ENCODE measurements around the gene RAB22A. TPM values are rescaled to one million over a fixed set of nuclear protein-coding genes. Genes with fewer than 3 reads are reported as not detected.

The RAB22A gene
- total and polyA plus RNA-seq, 2 donors = 7.3 to 9.5 TPM

DNA sequence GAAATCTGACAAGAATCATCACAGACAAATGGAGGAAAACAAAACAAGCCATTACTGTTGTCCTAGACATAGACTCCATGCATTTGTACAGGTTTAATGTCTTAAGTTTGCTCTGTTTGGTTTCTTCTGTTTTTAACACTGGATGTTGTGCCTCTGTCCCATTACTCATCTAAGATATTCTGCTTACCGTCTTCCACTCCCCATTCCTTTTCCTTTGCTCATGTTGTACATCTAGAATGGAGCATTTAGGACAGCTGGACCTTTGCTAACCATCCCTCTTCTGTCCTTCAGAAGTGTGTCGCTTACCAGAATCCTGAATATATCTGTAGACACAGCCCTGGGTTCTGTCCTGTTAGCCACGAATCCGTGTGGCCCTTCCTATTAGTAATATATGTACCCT is 35.2 kb downstream of the RAB22A start:
- H3K36me3 ChIP-seq (ENCODE audit: control insufficient read depth in 2 of 2, insufficient read depth in 2 of 2, low read length in 1 of 2) = peaks cover 18 to 22% of the 10 kb centered on the region in 2 donors
- no peak overlapping the region for H3K27ac ChIP-seq (ENCODE audit: low read depth in 1 of 2, low read length in 1 of 2)
- no peak overlapping the region for H3K4me3 ChIP-seq (ENCODE audit: low read length in 2 of 2)
- WGBS = 98% methylated on average over 4 of the region's 4 CpGs
- H3K27me3 ChIP-seq (ENCODE audit: control insufficient read depth in 2 of 2, insufficient read depth in 1 of 2, low read length in 1 of 2) = no peaks in the 10 kb centered on the region
- no peak for DNase-seq (ENCODE audit: low read depth in 6 of 9, low spot score in 9 of 9)
- H3K9me3 ChIP-seq (ENCODE audit: control insufficient read depth in 2 of 2, insufficient read depth in 1 of 2, low read length in 1 of 2) = no peaks in the 10 kb centered on the region
- H3K4me1 ChIP-seq (ENCODE audit: control insufficient read depth in 2 of 2, insufficient read depth in 2 of 2, low read length in 2 of 2) = no peaks in the 10 kb centered on the region

DNA sequence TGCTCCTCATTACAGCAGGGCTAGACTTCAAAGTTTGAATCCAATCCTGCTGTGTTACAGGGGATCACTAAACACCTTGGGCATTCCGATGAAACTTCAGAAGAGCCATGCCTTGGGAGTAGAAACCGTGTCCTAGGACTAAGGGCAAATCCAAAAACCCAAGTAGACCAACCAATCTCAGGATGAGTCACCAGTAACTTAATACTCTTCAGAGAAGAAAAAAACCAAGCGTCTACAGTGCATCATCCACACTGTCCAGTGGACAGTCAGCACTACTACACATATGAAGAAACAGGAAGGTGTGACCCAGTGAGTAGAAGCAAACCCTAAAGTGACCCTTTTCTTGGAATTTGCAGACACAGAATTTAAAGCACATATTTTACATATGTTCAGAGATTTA is 40.1 kb downstream of the RAB22A start:
- H3K36me3 ChIP-seq (ENCODE audit: control insufficient read depth in 2 of 2, insufficient read depth in 2 of 2, low read length in 1 of 2) = peaks cover 24 to 27% of the 10 kb centered on the region in 2 donors

DNA sequence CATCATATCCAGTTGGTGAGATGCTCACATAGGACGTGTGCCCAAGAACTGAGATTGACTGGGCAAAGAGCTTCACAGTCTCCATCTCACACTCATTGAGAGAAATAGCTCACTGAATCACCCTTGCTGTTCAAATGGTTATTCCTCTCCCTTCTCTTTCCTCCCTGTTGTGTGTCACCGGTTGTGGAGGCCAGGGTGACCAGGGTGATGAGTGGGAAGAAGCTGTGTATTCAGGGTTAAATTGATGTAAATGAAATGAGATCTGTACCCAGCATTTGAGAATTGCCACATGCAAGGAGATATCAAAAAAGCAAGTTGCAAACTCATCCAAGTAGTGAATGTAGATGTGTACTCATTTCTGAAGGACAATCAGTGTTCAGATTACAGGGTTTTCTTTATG is 43.0 kb downstream of the RAB22A start:
- no peak for DNase-seq (ENCODE audit: low read depth in 6 of 9, low spot score in 9 of 9)
- Histone ChIP-seq H3K27ac (ENCODE audit: low read depth in 1 of 2, low read length in 1 of 2) (no peak overlapping the region), H3K4me1 (ENCODE audit: control insufficient read depth in 2 of 2, insufficient read depth in 2 of 2, low read length in 2 of 2) (no peaks in the 10 kb centered on the region), H3K36me3 (ENCODE audit: control insufficient read depth in 2 of 2, insufficient read depth in 2 of 2, low read length in 1 of 2) (peaks cover 22 to 23% of the 10 kb centered on the region in 2 donors), H3K9me3 (ENCODE audit: control insufficient read depth in 2 of 2, insufficient read depth in 1 of 2, low read length in 1 of 2) (no peaks in the 10 kb centered on the region), H3K4me3 (ENCODE audit: low read length in 2 of 2) (no peak overlapping the region), H3K27me3 (ENCODE audit: control insufficient read depth in 2 of 2, insufficient read depth in 1 of 2, low read length in 1 of 2) (no peaks in the 10 kb centered on the region)
- 95% methylated on average over 2 of the region's 2 CpGs for WGBS

More for the DNA sequence above, 40.1 kb downstream of the RAB22A start:
- Histone ChIP-seq H3K27ac (ENCODE audit: low read depth in 1 of 2, low read length in 1 of 2) (no peak overlapping the region), H3K4me3 (ENCODE audit: low read length in 2 of 2) (no peak overlapping the region), H3K4me1 (ENCODE audit: control insufficient read depth in 2 of 2, insufficient read depth in 2 of 2, low read length in 2 of 2) (no peaks in the 10 kb centered on the region), H3K9me3 (ENCODE audit: control insufficient read depth in 2 of 2, insufficient read depth in 1 of 2, low read length in 1 of 2) (no peaks in the 10 kb centered on the region), H3K27me3 (ENCODE audit: control insufficient read depth in 2 of 2, insufficient read depth in 1 of 2, low read length in 1 of 2) (no peaks in the 10 kb centered on the region)
- no peak for DNase-seq (ENCODE audit: low read depth in 6 of 9, low spot score in 9 of 9)
- 97% methylated on average over 3 of the region's 3 CpGs for WGBS

DNA sequence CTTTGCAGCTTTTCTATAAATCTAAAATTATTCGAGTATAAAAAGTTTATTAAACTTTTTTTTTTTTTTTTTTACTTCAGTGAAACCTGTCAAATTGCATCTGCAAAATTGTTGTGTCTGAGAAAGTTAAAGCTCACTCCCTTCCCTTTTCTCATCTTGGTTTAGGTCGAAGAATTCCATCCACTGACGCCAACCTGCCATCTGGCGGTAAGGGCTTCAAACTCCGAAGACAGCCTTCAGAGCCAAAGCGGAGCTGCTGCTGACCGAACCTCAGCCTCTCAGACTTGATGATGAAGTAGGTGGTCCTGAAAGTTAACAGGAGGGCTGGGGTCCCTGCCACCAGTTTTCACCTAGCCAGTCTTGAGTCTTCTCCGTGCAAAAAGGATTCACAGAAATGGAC is 49.9 kb downstream of the RAB22A start:
- DNase-seq (ENCODE audit: low read depth in 6 of 9, low spot score in 9 of 9) = no peak
- H3K4me1 ChIP-seq (ENCODE audit: control insufficient read depth in 2 of 2, insufficient read depth in 2 of 2, low read length in 2 of 2) = no peaks in the 10 kb centered on the region
- no peak overlapping the region for H3K4me3 ChIP-seq (ENCODE audit: low read length in 2 of 2)
- no peaks in the 10 kb centered on the region for H3K27me3 ChIP-seq (ENCODE audit: control insufficient read depth in 2 of 2, insufficient read depth in 1 of 2, low read length in 1 of 2)
- 94% methylated on average over 8 of the region's 8 CpGs for WGBS
- H3K9me3 ChIP-seq (ENCODE audit: control insufficient read depth in 2 of 2, insufficient read depth in 1 of 2, low read length in 1 of 2) = no peaks in the 10 kb centered on the region
- H3K27ac ChIP-seq (ENCODE audit: low read depth in 1 of 2, low read length in 1 of 2) = no peak overlapping the region
- peaks cover 27 to 30% of the 10 kb centered on the region in 2 donors for H3K36me3 ChIP-seq (ENCODE audit: control insufficient read depth in 2 of 2, insufficient read depth in 2 of 2, low read length in 1 of 2)

DNA sequence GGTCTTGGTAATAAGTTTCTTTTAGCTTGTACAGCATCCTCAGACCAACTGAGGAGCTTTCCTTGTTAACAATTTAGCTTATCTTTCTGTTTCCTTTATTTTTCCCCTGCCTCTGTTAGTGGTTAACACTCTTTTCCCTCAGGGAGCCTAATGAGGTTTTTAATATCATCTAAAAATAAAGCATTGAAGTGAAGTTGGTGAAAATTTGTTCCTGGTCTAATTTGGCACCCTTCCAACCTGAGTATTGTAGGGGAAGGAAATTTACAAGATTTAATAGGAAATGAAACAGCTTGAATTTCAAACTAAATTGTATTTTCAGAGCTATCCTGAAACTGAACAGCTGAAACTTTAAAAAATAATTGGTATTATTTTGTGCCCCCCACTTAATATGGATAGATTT is 51.4 kb downstream of the RAB22A start:
- Histone ChIP-seq H3K27me3 (ENCODE audit: control insufficient read depth in 2 of 2, insufficient read depth in 1 of 2, low read length in 1 of 2) (no peaks in the 10 kb centered on the region), H3K4me1 (ENCODE audit: control insufficient read depth in 2 of 2, insufficient read depth in 2 of 2, low read length in 2 of 2) (no peaks in the 10 kb centered on the region), H3K4me3 (ENCODE audit: low read length in 2 of 2) (no peak overlapping the region), H3K27ac (ENCODE audit: low read depth in 1 of 2, low read length in 1 of 2) (no peak overlapping the region), H3K9me3 (ENCODE audit: control insufficient read depth in 2 of 2, insufficient read depth in 1 of 2, low read length in 1 of 2) (no peaks in the 10 kb centered on the region), H3K36me3 (ENCODE audit: control insufficient read depth in 2 of 2, insufficient read depth in 2 of 2, low read length in 1 of 2) (peaks cover 15 to 18% of the 10 kb centered on the region in 2 donors)
- no peak for DNase-seq (ENCODE audit: low read depth in 6 of 9, low spot score in 9 of 9)

DNA sequence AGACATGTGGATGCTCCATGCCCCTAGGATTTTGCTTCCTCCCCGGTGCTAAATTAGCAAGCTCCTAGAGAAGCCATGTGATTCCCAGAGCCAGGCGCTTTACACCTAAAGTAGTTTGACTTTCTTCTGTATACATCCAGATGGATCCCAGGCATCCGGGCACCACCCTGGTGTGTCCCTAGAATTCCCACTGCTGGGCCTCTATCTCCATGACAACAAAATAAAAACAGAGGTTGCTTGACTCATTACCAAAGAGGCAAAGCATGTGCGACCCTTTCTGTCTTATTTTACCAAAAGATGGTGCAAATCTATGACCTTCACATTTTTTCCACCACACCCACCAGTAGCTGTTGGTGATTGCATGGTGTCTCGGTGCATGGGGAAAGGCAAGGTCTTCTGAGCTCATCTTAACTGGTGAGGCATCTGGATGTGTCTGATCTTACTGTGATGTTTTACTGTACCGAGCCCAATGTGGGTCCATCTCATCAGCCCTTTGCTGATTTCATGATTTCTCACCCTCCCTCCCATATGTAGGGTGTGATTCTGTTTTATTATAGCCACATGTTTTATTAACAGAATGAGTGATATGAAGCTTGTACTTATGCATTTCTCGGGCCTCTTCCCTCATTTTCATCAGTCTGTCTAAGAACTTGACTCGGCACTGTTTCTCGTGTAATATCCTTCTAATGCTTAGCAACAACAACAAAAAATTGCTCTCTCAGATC is 52.1 kb downstream of the RAB22A start:
- Histone ChIP-seq H3K36me3 (ENCODE audit: control insufficient read depth in 2 of 2, insufficient read depth in 2 of 2, low read length in 1 of 2) (peaks cover 14 to 15% of the 10 kb centered on the region in 2 donors), H3K4me1 (ENCODE audit: control insufficient read depth in 2 of 2, insufficient read depth in 2 of 2, low read length in 2 of 2) (no peaks in the 10 kb centered on the region), H3K9me3 (ENCODE audit: control insufficient read depth in 2 of 2, insufficient read depth in 1 of 2, low read length in 1 of 2) (no peaks in the 10 kb centered on the region), H3K27me3 (ENCODE audit: control insufficient read depth in 2 of 2, insufficient read depth in 1 of 2, low read length in 1 of 2) (no peaks in the 10 kb centered on the region), H3K4me3 (ENCODE audit: low read length in 2 of 2) (no peak overlapping the region), H3K27ac (ENCODE audit: low read depth in 1 of 2, low read length in 1 of 2) (no peak overlapping the region)
- WGBS = 96% methylated on average over 9 of the region's 9 CpGs
- DNase-seq (ENCODE audit: low read depth in 6 of 9, low spot score in 9 of 9) = no peak

DNA sequence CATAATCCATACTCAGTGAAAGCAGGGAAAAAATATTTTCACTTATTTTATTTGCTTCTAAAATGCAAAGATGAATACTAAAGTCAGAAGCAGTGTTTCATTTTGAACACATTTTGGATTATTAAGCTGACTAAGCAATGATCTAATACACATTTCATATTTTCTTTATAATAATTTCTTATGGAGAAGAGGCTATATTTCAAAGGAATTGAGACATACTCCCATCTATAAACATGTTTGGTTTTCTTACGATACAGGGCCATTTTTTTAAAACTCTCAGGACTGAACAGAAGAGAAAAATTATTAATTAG is 52.6 kb downstream of the RAB22A start:
- H3K4me1 ChIP-seq (ENCODE audit: control insufficient read depth in 2 of 2, insufficient read depth in 2 of 2, low read length in 2 of 2) = no peaks in the 10 kb centered on the region
- no peak overlapping the region for H3K27ac ChIP-seq (ENCODE audit: low read depth in 1 of 2, low read length in 1 of 2)
- H3K9me3 ChIP-seq (ENCODE audit: control insufficient read depth in 2 of 2, insufficient read depth in 1 of 2, low read length in 1 of 2) = no peaks in the 10 kb centered on the region
- DNase-seq (ENCODE audit: low read depth in 6 of 9, low spot score in 9 of 9) = no peak
- H3K36me3 ChIP-seq (ENCODE audit: control insufficient read depth in 2 of 2, insufficient read depth in 2 of 2, low read length in 1 of 2) = peaks cover 12 to 15% of the 10 kb centered on the region in 2 donors
- WGBS = 100% methylated on average over 1 of the region's 1 CpG
- H3K27me3 ChIP-seq (ENCODE audit: control insufficient read depth in 2 of 2, insufficient read depth in 1 of 2, low read length in 1 of 2) = no peaks in the 10 kb centered on the region
- no peak overlapping the region for H3K4me3 ChIP-seq (ENCODE audit: low read length in 2 of 2)

DNA sequence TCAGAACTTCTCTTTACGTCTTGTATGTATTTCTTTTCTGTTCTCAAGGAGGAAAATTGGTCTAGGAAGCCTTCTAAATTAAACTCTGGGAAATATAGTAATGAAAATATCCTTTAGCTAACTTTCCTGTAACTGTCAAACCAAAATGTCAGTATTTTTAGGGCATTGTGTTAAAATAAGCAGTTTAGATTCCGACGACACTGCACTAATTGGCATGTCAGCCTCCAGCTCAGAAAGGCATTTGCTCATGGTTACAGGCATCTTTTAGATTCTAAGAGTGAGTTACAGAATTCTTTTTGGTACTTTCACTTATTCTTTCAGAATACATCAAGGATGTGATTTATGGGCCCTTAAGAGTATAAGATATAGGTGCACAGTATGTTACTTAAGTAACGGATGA is 53.5 kb downstream of the RAB22A start:
- Histone ChIP-seq H3K27ac (ENCODE audit: low read depth in 1 of 2, low read length in 1 of 2) (no peak overlapping the region), H3K36me3 (ENCODE audit: control insufficient read depth in 2 of 2, insufficient read depth in 2 of 2, low read length in 1 of 2) (peaks cover 12 to 15% of the 10 kb centered on the region in 2 donors), H3K27me3 (ENCODE audit: control insufficient read depth in 2 of 2, insufficient read depth in 1 of 2, low read length in 1 of 2) (no peaks in the 10 kb centered on the region), H3K4me3 (ENCODE audit: low read length in 2 of 2) (no peak overlapping the region), H3K9me3 (ENCODE audit: control insufficient read depth in 2 of 2, insufficient read depth in 1 of 2, low read length in 1 of 2) (no peaks in the 10 kb centered on the region), H3K4me1 (ENCODE audit: control insufficient read depth in 2 of 2, insufficient read depth in 2 of 2, low read length in 2 of 2) (no peaks in the 10 kb centered on the region)
- DNase-seq (ENCODE audit: low read depth in 6 of 9, low spot score in 9 of 9) = no peak
- WGBS = 98% methylated on average over 4 of the region's 4 CpGs

DNA sequence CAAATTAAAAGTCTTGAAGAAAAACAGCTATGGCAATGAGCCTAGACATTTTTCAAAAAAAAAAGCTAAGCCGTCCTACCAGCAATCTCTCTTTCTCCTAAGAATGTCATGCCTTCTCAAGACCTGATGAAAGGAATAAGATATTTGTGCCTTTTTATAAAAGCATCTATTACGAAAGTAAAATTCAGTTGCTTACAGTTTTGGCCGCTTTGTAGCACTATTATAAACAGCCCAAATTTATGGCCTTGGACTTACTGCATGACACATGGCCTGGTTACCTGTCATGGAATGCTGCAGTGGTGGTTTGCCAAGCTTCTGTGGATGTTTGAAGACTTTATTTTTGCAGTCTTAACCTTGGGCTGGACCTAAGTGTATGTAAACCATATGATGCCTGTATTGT is 57.4 kb downstream of the RAB22A start:
- peaks cover 0 to 2% of the 10 kb centered on the region in 2 donors for H3K36me3 ChIP-seq (ENCODE audit: control insufficient read depth in 2 of 2, insufficient read depth in 2 of 2, low read length in 1 of 2)
- H3K9me3 ChIP-seq (ENCODE audit: control insufficient read depth in 2 of 2, insufficient read depth in 1 of 2, low read length in 1 of 2) = no peaks in the 10 kb centered on the region
- H3K27ac ChIP-seq (ENCODE audit: low read depth in 1 of 2, low read length in 1 of 2) = no peak overlapping the region
- DNase-seq (ENCODE audit: low read depth in 6 of 9, low spot score in 9 of 9) = no peak
- no peaks in the 10 kb centered on the region for H3K27me3 ChIP-seq (ENCODE audit: control insufficient read depth in 2 of 2, insufficient read depth in 1 of 2, low read length in 1 of 2)
- 95% methylated on average over 3 of the region's 3 CpGs for WGBS
- H3K4me1 ChIP-seq (ENCODE audit: control insufficient read depth in 2 of 2, insufficient read depth in 2 of 2, low read length in 2 of 2) = no peaks in the 10 kb centered on the region
- no peak overlapping the region for H3K4me3 ChIP-seq (ENCODE audit: low read length in 2 of 2)

Measured in thymus (tissue), 11 donors.